Suprapubic skin (tissue), 4 donors: ENCODE results near the gene INPP5F. TPM values are rescaled to one million over a fixed set of nuclear protein-coding genes. Genes with fewer than 3 reads are reported as not detected.

ENCODE experiments used
- DNase-seq, 2 donors: peaks; one replicate each; pipeline ENCODE4 v3.0.0-alpha.2; 2019; ENCODE audit warnings: low spot score in 2 of 2
- H3K27ac ChIP-seq: fragments of 200-600 bp; sonication (generic); one replicate; pipeline ENCODE4 v1.5.1; 2019
- H3K27me3 ChIP-seq: fragments of 200-600 bp; sonication (generic); one replicate; pipeline ENCODE4 v1.5.1; 2019
- H3K36me3 ChIP-seq: fragments of 200-600 bp; sonication (generic); one replicate; pipeline ENCODE4 v1.5.1; 2019
- H3K4me1 ChIP-seq: fragments of 200-600 bp; sonication (generic); one replicate; pipeline ENCODE4 v1.5.1; 2019
- H3K4me3 ChIP-seq: fragments of 200-600 bp; sonication (generic); one replicate; pipeline ENCODE4 v1.5.1; 2019; ENCODE audit warnings: mild to moderate bottlenecking
- H3K9me3 ChIP-seq: fragments of 200-600 bp; sonication (generic); one replicate; pipeline ENCODE4 v1.5.1; 2019
- EP300 ChIP-seq: sonication (generic); formaldehyde crosslinking; IDR thresholded peaks from one replicate; pipeline ENCODE4 v1.6.1; 2017; ENCODE audit warnings: antibody characterized with exemption
- POLR2A ChIP-seq, 2 donors: fragments of 450-650 bp; IDR thresholded peaks; one replicate each; pipeline ENCODE4 v1.6.1; 2017; ENCODE audit warnings: antibody characterized with exemption in 2 of 2, mild to moderate bottlenecking in 2 of 2, moderate library complexity in 2 of 2
- POLR2AphosphoS5 ChIP-seq, 3 donors: sonication (generic); formaldehyde crosslinking; IDR thresholded peaks; one replicate each; pipeline ENCODE4 v1.6.1; 2017; ENCODE audit warnings: antibody characterized with exemption in 3 of 3
- WGBS: methylation state at CpG from one replicate; pipeline ENCODE4 v1.1.5; 2018; 5-methylcytosine and 5-hydroxymethylcytosine counted together
- total RNA-seq, 4 donors: library from RNA; depleted of rRNA; stranded (reverse); fragments of >200 nt; gene quantifications; one replicate each; pipeline ENCODE4 v1.1.0, GENCODE V29; 2016
- TF ChIP-seq, protein P1 (sequence below), 2 donors: fragments of 200-600 bp in 1 of 2; fragments of 450-650 bp in 1 of 2; sonication (generic) in 1 of 2; IDR thresholded peaks; one replicate each; pipeline ENCODE4 v1.5.1; 2016 to 2019; ENCODE audit warnings: antibody characterized with exemption in 2 of 2, mild to moderate bottlenecking in 1 of 2, moderate library complexity in 1 of 2

INPP5F gene
- total RNA-seq, 4 donors from 2014 or later, result 16.1 to 38.6 (median 19.3) TPM

DNA sequence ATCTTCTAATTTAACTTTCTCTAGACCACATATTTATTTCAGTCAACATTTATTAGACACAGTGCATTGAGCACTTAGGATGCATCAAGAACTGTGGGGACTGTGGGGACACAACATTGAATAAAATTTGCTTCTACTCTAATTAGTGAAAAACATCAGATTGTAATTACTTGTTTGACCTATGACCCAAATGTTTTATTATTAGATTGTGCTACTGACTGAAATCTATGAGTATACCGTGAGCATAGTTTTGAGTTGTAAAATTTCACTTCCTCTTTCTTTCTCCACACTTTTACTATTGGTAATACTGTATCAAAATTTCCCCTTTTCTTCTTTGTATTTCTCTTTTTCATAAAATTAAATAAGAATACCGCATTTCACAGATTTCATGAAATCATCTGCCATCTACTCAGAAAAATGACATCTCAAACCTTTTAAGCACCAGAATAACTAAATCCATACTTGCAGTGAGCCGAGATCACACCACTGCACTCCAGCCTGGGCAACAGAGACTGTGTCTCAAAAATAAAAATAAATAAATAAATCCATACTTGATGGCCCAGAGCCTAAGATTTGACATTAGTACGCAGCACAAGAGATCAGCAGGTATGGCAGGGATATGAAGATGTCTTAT lies 25.4 kb upstream of the INPP5F start:
- no peaks in the 10 kb centered on the region for H3K27me3 ChIP-seq

GRCh38 chr10:119701861-119702260 lies 24.0 kb upstream of the INPP5F start:
- TF ChIP-seq, protein P1, sequence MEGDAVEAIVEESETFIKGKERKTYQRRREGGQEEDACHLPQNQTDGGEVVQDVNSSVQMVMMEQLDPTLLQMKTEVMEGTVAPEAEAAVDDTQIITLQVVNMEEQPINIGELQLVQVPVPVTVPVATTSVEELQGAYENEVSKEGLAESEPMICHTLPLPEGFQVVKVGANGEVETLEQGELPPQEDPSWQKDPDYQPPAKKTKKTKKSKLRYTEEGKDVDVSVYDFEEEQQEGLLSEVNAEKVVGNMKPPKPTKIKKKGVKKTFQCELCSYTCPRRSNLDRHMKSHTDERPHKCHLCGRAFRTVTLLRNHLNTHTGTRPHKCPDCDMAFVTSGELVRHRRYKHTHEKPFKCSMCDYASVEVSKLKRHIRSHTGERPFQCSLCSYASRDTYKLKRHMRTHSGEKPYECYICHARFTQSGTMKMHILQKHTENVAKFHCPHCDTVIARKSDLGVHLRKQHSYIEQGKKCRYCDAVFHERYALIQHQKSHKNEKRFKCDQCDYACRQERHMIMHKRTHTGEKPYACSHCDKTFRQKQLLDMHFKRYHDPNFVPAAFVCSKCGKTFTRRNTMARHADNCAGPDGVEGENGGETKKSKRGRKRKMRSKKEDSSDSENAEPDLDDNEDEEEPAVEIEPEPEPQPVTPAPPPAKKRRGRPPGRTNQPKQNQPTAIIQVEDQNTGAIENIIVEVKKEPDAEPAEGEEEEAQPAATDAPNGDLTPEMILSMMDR (IDR thresholded peaks at IDR 0.05), result no peak
- no peak for TF ChIP-seq POLR2AphosphoS5 (IDR thresholded peaks at IDR 0.05)
- TF ChIP-seq POLR2A (IDR thresholded peaks at IDR 0.05), result no peak
- no peak for TF ChIP-seq EP300
- H3K27me3 ChIP-seq, result no peaks in the 10 kb centered on the region
- no peak overlapping the region for H3K27ac ChIP-seq
- H3K36me3 ChIP-seq, result no peaks in the 10 kb centered on the region
- no peaks in the 10 kb centered on the region for H3K9me3 ChIP-seq
- H3K4me3 ChIP-seq, result no peak overlapping the region
- 60% methylated on average over 7 of the region's 7 CpGs for WGBS
- H3K4me1 ChIP-seq, result no peaks in the 10 kb centered on the region
- no peak for DNase-seq

More for the DNA sequence above, 25.4 kb upstream of the INPP5F start:
- DNase-seq, result no peak
- TF ChIP-seq POLR2AphosphoS5 (IDR thresholded peaks at IDR 0.05), result no peak
- TF ChIP-seq, protein P1 (IDR thresholded peaks at IDR 0.05), result no peak
- TF ChIP-seq EP300, result no peak
- no peak for TF ChIP-seq POLR2A (IDR thresholded peaks at IDR 0.05)
- no peaks in the 10 kb centered on the region for H3K4me1 ChIP-seq
- no peaks in the 10 kb centered on the region for H3K9me3 ChIP-seq
- H3K4me3 ChIP-seq, result no peak overlapping the region
- H3K27ac ChIP-seq, result no peak overlapping the region
- H3K36me3 ChIP-seq, result no peaks in the 10 kb centered on the region
- WGBS, result 88% methylated on average over 4 of the region's 4 CpGs

DNA sequence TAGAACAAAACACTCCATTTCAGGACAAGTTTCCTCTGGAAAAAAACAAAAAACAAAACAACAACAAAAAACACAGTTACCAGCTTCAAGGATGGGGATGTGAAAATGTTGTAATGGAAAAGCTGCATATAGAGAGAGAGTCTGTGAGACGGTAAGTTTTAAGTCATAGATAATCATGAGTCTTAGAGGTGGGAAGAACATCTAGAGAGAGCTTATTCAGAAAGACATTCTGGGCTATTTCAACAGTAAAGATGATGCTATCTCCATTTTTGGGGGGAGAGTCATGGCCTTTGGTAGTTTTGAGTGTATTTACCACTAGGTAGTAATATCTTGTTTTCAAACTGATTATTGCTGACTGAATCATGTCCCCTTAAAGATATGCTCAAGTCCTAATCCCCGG lies 23.3 kb upstream of the INPP5F start:
- Histone ChIP-seq H3K36me3 (no peaks in the 10 kb centered on the region), H3K4me1 (no peaks in the 10 kb centered on the region), H3K4me3 (no peak overlapping the region), H3K9me3 (no peaks in the 10 kb centered on the region), H3K27me3 (no peaks in the 10 kb centered on the region), H3K27ac (no peak overlapping the region)
- TF ChIP-seq POLR2A (IDR thresholded peaks at IDR 0.05) (no peak), EP300 (no peak), POLR2AphosphoS5 (IDR thresholded peaks at IDR 0.05) (no peak)
- TF ChIP-seq, protein P1 (IDR thresholded peaks at IDR 0.05), result no peak
- no peak for DNase-seq
- WGBS, result 78% methylated on average over 2 of the region's 2 CpGs

GRCh38 chr10:119703903-119704508 lies 21.8 kb upstream of the INPP5F start:
- Histone ChIP-seq H3K4me3 (no peak overlapping the region), H3K4me1 (no peaks in the 10 kb centered on the region), H3K27ac (no peak overlapping the region), H3K36me3 (no peaks in the 10 kb centered on the region), H3K9me3 (no peaks in the 10 kb centered on the region), H3K27me3 (no peaks in the 10 kb centered on the region)
- 88% methylated on average over 9 of the region's 9 CpGs for WGBS
- no peak for TF ChIP-seq POLR2AphosphoS5 (IDR thresholded peaks at IDR 0.05)
- TF ChIP-seq EP300, result no peak
- TF ChIP-seq POLR2A (IDR thresholded peaks at IDR 0.05), result no peak
- TF ChIP-seq, protein P1 (IDR thresholded peaks at IDR 0.05), result no peak
- DNase-seq, result no peak

DNA sequence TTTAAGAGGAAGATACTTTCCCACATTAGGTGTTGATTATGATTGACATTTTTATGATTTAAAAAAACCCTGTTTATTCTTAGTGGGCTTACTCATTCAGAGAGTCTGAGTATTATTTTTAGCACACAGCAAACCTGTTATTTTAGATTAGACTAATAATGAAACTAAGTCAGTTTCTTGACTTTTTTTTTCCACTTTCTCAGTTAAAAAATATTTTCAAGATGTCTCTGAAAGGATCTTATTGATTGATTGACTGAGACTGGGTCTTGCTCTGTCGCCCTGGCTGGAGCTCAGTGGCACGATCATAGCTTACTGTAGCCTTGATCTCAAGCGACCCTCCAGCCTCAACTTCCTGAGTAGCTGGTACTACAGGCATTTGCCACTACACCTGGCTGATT lies 20.4 kb upstream of the INPP5F start:
- Histone ChIP-seq H3K4me1 (no peaks in the 10 kb centered on the region), H3K27me3 (no peaks in the 10 kb centered on the region), H3K4me3 (no peak overlapping the region), H3K9me3 (no peaks in the 10 kb centered on the region), H3K27ac (no peak overlapping the region), H3K36me3 (no peaks in the 10 kb centered on the region)
- DNase-seq, result no peak
- TF ChIP-seq, protein P1 (IDR thresholded peaks at IDR 0.05), result no peak
- TF ChIP-seq EP300, result no peak
- no peak for TF ChIP-seq POLR2A (IDR thresholded peaks at IDR 0.05)
- no peak for TF ChIP-seq POLR2AphosphoS5 (IDR thresholded peaks at IDR 0.05)
- WGBS, result 63% methylated on average over 3 of the region's 3 CpGs
